HG02973 (cell line): Measurements from ENCODE around the gene KDM1A.

ENCODE experiments used
- ATAC-seq: cut with Tn5 transposase; IDR thresholded peaks from one replicate; pipeline ENCODE4 v1.9.1; 2021; ENCODE audit warnings: moderate library complexity; ENCODE audit not compliant: unreplicated experiment

KDM1A gene

DNA sequence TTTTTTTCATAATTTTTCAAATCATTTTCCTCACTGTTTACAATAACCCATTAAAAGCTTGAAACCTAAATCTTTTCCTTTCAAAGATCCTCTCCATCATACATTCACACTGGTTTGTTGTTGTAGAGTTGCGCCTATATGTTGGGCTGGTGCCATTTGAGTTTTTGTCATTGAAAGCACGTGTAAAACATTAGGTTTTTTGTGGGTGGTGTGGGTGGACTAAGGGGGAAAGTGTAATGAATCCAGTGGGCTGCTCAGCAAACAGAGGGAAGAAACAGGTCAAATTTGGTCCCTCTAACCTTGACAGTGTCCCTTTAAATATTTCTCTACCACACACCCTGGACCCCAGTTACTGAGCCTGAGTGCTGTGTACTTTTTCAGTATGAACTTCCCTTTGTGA is 46.8 kb downstream of the KDM1A start:
- no peak for ATAC-seq

- ATAC-seq: no peak
Observed at GRCh38 chr1:23069149-23069548, 49.9 kb downstream of the KDM1A start.

DNA sequence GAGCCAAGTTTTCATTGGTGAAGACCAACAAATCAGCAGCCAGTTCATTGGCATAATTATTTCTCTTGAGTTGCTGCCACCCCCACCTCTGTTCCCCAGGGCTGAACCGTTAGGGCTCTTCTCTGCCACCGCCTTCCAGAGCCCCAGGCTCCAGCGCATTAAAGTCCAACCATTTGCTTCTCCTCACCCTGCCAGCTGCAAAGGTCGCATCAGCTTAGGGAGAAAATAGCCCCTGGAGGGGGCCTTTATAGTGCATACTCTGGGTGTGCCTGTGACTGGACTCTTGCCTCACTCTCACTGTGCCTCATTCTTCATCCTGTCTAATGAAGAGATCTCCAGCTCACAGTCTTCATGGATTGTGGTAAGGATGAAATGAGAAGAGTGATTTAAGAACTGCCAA is 50.4 kb downstream of the KDM1A start:
- ATAC-seq: no peak

GRCh38 chr1:23074012-23074411 is 54.7 kb downstream of the KDM1A start:
- no peak for ATAC-seq

DNA sequence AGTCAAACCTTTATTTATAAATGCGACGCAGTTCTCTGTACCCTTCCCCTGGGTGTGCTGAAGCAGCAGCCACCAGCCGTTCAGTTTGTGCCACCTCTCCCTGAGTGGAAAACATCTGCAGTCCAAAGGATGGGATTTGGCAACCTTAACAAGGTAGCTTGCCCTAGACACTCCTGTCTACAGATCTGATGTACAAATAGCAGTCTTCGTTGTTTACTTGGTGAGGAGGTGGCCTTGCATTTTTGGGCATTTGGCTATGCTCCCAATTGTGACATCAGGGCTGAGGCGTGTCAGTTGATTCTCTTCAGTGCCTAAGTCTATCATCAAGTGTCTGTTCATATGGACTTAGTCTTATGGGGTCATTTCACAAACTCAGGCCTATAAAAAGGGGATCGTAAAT is 59.8 kb downstream of the KDM1A start:
- no peak for ATAC-seq

DNA sequence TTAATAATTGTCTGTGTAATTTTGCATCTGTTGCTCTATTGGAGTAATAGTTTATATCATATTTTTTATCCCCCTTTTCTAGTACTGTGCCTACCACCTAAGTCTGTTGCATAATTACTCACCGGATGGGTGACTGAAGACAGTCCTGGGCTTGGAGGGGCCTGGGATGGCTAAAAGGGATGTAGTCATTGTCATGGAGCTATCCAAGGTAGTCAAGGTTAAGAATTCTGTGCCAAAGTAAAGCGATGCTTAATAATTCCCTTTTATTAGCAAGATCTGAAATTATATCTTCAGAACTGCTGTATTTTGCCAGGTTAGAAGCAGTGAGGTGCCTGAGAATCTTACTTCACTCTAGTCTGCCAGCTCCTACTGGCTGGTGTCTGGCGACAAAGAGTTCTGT is 61.6 kb downstream of the KDM1A start:
- ATAC-seq: no peak

GRCh38 chr1:23081376-23081775 is 62.1 kb downstream of the KDM1A start:
- ATAC-seq: no peak

- ATAC-seq: no peak
Observed at GRCh38 chr1:23083714-23084480, 64.6 kb downstream of the KDM1A start.

DNA sequence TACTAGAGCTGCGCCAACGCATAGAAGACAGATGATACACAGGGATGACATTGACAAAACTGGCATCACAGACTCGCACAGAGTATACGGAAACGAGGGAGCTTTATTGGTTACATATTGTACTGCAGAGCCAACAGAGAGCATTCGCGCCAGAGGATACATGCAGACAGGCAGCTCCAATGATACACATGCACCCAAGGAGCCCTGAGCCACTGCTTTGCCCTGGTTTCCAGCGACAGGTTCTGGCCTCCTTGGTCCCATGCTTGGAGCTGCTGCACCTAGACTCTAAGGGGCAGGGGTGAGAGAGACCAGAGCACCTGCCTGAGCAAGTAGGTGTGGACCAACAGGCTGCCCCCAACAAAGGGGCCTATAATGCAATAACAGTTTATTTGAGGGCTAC is 65.6 kb downstream of the KDM1A start:
- no peak for ATAC-seq

DNA sequence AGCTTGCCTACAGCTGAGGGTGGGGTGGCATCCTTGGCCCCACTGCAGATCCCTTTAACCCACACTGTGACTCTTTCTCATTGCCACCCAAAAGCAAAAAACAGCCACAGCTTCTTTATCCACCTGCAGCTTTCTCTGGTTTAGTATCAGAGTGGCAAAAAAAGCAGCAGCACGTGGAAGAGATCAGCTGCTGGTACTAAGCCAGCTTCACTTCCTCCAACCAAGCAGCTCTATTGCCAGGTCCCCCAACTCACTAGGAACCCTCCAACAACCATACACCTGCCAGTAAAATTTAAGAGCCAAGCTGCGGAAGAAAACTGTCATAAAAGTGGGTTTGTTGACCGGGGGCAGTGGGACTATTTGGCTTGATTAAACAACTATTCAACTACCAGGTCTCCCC is 66.4 kb downstream of the KDM1A start:
- no peak for ATAC-seq

GRCh38 chr1:23088027-23088426 is 68.8 kb downstream of the KDM1A start:
- ATAC-seq: no peak

GRCh38 chr1:23090056-23090455 is 70.8 kb downstream of the KDM1A start:
- ATAC-seq: no peak

- ATAC-seq: no peak
Observed at GRCh38 chr1:23091545-23091944, 72.3 kb downstream of the KDM1A start.

DNA sequence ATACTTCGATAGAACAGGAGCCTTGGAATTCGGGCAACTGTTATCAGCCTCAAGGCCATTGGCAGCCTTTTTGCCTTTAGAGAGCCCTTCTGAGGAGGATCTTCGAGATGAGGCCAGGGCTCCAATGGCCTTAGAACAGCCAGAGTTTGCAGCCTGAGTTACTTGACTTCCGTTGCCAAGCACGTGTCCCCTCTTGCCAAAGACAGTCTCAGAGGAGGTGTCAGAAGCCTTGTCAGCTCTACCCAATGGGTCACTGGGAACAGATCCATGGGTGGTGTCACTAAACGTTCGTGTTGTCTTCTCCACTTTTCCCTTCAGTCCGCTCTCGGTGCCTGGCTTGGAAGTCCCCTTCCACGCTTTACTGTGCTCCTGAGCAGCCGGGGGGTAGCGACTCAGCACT is 73.2 kb downstream of the KDM1A start:
- ATAC-seq: no peak

- no peak for ATAC-seq
Observed at GRCh38 chr1:23097316-23097715, 78.0 kb downstream of the KDM1A start.

DNA sequence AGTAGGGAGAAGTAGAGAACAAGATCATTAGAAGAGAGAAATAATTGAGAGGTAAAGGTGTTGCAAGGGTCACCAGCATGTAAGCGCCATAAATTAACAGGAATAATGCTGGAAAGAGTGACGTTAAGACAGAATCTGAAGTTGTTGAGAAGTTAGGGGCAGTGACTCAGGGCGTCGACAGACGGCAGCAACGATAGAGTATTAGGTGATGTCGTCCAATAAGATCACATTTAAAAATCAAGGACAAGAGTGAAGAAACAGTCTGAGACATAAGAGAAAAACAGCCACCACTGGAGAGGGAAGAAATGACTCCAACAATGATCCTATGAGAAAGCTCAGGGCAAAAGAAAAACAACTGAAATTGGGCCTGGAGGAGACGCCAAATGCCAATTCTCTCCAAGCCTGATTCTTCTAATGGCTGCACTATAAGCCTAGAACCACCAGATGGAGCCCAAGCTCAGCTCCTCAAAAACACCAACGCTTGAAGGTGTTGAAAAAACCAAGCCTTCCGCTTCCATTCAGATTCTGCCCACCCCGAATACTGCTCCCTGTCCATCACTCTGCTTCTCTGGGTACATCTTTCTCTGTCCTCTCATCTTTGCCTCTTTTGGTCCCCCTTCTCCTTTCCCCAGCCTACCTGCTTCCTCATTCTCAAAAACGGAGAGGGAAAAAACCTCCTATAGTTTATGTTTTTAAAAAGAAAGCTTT is 79.3 kb downstream of the KDM1A start:
- no peak for ATAC-seq

DNA sequence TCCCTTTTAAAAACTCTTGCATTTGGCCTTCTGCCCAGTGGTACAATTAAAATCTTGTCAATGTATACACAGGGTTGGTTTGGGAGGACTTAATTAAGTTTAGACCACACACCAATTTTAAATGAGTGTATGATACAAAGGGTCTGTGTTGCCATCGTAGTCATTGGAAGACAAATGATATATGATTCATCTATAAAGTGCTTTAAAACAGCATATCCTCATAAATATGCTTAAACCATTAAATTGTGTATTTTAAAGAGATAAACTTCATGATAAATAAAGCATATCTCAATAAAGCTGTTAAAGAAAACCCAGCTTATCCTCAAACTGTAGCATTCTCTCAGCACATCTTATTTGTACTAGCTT is 79.9 kb downstream of the KDM1A start:
- no peak for ATAC-seq

GRCh38 chr1:23100074-23100748 is 80.9 kb downstream of the KDM1A start:
- ATAC-seq: no peak

DNA sequence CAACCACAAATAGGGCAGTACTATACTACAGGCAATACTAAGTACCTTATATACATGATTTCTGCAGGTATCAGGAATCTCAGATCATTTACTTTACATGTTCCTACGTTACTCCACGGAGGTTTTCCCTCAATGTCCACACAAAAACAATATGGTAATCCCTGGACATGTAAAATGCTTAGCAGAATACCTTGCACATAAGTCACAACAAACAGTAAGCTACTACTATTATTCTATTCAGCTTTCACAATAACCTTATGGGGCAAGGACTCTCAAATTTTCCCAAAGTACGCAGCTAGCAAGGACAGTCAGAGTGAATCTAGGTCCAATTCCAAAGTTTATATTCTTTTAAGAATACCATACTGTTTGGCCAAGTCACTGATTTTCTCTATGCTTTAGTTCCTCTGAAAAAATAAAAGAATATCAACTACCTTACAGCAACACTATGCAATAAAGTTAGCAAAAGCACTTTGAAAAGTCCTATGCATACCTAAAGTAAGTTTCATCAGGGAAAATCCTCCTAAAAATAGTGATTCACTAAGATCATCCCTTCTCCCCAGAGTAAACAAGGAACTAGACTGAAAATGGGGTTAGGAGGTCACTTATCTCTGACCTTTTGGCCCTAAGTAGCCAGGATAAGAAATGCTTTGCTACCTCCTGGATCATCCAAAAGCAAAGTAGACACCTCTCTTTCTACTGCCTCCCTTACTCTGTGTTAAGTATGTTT is 82.0 kb downstream of the KDM1A start:
- no peak for ATAC-seq

DNA sequence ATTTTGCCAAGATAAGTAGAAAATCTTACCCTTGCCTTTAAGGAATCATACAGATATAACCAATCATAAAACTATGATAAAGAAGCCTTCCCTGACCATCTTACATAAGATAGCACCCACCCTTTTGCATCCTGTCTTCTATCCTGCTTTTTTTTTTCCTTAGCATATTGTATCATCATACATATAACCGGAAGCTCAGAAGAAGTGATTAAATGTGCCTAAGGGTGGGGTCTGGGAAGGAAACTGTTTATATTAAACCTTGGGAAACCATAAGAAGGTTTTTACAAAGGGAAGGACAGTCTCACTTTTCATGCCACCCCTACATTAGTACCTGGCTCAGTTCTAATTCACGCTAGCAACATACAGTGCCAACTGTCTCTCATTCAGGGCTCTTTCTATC is 82.6 kb downstream of the KDM1A start:
- ATAC-seq: no peak

- no peak for ATAC-seq
Observed at GRCh38 chr1:23102289-23102688, 83.0 kb downstream of the KDM1A start.
